HG03064 (cell line): Measurements from ENCODE around the gene POU2AF2.
"Not testable (repeated sequence)": the region's sequence is repeated elsewhere in the genome, so short reads cannot be mapped to it uniquely, and the experiment has no call there.

Source experiments
- ATAC-seq: cut with Tn5 transposase; IDR thresholded peaks from one replicate; pipeline ENCODE4 v1.9.1; 2021; ENCODE audit warnings: low read depth; ENCODE audit not compliant: unreplicated experiment

Gene POU2AF2

DNA sequence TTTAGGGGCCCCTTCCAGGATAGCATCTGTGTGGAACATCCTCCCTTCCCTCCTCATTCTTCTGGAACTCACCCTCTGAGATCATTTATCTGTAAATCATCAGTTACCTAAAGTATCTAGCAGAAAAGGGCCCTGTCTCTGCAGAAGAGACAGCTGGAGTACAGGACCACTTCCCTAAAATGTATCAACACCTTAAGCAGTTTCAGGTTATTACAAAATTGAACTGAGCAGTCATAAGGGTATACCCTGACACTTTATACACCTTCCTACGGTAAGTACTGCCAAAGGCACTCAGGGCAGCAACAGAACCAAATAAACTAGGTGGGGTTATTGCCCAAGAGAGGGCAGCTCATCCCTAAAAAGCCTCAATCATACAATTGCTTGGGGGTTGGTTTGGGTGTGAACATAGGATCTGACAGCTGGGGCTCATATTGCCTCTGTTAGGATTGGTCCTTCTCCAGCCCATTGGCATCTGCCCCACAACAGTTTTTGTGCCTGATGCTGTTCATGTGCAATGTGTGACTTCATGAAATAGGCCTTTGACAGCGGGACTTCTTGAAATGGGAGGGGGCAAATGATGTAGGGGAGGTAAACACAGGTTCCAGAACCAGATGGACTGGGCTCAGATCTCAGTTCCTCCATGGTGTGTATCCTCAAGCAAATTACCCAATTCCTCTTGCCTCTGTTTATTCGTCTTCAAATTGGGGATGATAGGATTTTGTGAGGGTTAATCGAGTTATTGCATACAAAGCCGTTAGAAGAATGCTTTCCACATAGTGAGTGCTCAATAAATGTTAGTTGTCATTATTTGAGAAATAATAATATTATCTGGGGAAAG lies 55.7 kb downstream of the POU2AF2 start:
- ATAC-seq, result no peak

DNA sequence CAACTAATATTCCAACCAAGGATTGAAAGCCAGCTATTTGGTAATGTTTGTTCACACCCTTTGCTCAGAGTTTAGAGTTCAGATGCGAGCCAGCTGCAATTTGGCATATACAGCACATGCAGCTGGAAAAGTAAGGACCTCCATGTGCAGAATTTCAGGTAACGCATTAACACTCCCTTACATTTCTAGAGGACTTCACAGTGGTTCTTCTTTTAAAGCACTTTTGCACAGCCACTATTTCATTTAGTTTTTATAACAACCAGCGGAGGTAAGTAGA lies 56.3 kb downstream of the POU2AF2 start:
- no peak for ATAC-seq

DNA sequence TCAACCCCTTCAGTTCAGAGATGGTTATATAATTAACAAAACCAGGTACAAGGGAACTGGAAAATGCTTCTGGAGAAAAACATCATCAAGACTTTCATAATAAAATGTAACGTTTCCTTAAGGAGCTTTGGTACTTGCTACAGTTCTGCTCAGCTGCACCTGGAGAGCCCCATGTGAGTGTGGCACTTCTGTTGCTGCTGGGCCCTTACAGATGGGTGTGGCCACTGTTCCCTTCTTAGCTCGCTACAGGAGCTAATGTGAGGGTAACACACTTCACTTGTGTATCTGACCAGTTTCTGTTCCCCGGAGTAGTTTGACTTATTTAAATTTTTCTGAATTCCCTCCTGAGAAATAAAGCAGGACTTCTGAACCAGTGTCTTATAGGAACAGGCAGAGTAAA lies 56.8 kb downstream of the POU2AF2 start:
- ATAC-seq, result no peak

DNA sequence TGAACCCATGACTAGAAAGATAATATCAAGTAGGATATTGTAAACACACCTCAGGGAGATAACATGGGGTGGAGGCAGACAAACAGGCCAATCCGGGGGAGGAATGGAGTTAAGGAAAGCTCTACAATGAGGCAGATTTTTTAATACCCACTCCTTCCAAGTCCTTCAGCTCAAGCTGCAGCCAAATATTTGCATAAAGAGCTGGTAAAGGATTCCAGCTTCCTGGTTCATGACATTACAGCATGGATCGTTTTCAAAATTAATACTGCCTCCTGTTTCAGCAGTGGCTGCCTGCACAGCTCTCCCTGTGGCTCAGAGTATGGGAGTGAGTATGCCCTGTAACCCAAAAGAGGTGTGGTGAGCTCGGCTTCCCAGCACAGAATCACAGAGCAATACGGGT lies 57.9 kb downstream of the POU2AF2 start:
- ATAC-seq, result no peak

DNA sequence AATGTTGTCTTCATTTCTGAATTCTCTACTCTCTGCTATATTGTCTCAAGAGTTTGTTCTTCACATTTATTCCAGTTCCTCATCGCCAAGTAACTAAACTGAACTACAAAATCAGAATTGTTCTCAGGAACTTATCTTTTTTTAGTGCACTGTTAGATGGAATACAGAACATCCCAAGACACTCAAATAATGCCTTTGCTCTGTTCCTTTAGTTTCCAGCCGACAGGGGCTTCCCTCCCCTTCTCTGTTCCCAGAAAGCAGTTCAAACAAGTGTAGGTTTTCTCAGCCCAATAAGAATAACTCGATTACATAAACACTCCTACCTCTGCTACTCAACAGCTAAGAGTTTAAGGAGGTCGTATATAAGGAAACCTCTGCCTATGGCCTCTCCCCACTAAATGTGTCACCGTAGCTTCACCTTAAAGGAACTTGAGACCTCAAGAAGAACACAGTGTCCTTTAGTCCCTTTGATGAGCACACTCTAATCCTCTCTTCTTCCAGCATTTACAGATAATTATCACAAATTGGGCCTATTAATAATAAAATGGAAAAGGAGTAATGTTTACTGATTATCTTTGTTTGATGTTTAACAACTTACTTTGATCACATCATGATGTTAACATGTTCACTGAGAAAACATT lies 59.8 kb downstream of the POU2AF2 start:
- no peak for ATAC-seq

DNA sequence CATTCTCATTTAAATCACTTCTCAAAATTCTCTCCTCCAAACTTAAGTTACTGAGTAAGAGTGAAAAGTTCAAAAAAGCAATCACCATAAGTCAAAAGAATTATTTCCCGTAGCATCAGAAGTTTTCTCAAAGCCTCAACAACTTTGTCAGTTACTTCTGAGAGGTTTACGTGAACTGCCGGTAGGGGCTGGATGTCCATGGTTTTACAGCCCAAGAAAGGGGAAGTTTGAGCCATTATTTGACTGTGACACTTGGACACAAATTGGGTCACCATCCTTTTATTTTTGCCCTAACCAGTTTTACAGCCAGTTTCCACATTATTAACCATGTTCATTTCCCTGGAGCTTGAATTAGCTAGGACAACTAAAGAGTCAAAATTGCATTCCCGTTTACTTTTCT lies 60.4 kb downstream of the POU2AF2 start:
- no peak for ATAC-seq

DNA sequence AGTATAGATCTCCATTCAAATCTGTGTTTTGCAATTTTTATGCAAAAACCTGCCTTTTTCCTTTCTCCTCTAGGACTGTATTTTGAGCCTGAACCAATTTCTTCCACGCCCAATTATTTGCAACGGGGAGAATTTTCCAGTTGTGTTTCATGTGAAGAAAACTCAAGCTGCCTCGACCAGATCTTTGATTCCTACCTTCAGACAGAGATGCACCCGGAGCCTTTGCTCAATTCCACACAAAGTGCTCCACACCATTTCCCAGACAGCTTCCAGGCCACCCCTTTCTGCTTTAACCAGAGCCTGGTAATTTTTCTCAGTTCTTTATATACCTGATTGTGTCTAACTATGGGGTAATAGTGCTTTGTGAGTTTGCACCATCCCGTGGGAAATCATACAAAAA lies 60.8 kb downstream of the POU2AF2 start:
- no peak for ATAC-seq

DNA sequence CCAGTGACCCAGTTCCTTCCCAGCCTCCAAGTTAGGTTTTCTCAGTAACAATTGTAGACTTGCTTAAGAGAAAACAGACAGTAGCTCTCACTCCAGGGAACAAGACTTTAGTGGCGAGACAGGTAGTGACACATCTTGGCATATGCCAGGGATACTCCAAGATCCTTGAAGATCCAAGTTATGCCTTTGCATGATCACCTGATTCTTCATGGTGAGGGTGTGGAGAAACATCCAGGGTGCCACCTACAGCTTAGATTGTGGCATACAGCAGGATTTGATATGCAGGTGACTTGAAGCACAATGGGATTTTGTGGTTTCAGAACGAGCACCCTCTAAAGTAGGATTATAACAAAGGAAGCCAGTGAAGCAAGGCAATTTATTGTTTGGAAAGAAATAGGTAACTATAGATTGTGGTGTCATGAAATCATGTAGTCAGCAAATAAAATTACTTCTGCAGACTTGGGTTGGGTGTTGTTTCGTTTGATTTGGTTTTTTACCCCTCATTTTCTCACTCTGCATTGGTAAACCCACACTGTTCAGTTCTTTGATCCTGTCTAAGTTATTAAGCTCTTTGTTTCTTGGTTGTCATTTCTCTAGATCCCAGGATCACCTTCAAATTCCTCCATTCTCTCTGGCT lies 62.1 kb downstream of the POU2AF2 start:
- no peak for ATAC-seq

DNA sequence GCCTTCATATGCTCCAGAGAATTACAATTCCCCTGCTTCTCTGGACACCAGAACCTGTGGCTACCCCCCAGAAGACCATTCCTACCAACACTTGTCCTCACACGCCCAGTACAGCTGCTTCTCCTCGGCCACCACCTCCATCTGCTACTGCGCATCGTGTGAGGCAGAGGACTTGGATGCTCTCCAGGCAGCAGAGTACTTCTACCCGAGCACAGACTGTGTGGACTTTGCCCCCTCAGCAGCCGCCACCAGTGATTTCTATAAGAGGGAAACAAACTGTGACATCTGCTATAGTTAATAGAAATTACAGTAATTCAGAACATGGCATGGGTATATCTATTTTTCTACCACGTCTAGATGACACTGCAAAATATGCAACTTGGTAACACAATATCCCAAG lies 62.6 kb downstream of the POU2AF2 start:
- no peak for ATAC-seq

DNA sequence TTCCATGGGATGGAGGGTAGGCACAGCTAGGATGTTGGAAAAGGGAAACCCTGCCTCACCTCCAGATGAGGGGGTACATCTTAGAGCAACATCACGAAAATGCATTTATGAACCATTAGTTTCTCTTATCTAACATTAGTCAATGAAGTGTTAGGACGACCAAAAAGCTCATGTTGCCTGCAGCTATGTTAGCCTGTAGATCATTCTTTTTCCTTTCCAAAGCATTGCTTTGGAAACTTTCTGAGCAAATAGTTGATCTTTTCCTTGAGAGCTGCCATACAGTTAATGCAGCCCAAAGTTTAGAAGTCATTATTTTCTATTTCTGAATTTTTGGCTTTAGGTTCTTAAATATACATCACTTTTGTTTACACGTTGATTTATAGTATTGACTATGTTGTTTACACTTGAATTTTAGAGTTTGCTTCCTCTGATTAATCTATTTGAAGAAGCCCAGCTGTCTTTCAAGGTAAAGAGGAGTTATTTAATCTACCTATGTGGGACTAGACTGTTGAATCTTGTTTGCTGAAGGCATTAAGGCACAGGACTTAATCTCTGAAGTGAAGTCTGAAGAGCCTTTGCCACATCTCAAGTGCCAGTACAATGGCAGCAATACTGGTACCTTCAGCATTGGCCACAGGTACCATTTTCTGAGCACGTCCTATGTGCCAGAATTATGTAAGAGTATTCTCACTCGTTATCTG lies 63.8 kb downstream of the POU2AF2 start:
- ATAC-seq, result no peak

DNA sequence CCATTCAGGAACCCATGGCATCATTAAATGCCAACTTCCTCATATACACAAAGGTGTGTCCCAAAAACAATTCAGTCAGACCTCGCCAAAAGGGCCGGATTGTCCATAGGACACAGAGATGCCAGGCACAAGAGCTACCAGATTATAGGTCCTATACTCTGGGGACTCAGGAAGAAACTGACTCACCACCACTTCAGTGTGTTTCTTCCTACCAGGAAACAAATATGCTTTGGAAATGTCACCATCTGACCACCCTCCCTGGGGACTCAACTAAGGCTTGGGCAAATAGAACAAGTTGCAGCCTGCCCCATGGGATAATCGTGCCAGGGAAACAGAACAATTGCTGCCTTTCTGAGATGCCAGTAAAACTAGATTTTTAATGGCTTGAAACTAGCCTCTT lies 64.6 kb downstream of the POU2AF2 start:
- ATAC-seq, result no peak

DNA sequence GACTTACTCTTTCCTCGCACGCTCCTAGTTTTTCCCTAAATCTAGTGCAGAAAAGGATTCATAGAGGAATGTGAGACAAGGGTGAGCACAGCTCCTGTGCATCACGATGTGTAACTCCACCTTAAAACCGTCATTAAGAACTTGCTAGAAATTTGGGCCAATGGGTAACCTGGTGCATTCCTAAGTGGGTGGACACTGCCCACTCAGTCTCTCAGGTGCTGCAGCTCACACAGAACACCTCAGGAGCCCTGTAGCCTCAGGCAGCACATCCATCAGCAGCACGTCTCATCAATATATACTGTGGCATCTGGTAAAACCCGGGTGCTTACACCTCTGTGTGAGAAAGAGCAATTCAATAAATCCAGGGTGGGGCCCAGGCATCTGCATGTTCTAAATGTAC lies 65.2 kb downstream of the POU2AF2 start:
- no peak for ATAC-seq

DNA sequence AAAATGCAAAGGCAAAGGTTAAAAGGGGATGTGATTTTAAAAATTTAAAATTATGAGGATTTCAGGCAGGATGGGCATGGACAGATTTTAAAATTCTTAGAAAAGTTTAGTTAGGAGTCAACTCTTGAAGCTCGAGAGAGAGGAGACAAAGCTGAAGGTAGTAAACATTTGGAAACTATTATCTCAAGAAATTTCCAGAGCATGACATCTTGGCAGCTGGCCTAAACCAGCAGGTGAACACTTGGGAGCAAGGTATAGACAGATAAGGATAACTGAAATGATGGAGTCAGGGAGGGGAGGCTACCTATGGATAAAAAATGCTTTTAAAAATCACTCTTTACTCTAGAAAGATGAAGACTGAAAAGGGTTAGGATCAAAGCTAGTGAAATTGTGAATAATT lies 66.6 kb downstream of the POU2AF2 start:
- ATAC-seq, result no peak

DNA sequence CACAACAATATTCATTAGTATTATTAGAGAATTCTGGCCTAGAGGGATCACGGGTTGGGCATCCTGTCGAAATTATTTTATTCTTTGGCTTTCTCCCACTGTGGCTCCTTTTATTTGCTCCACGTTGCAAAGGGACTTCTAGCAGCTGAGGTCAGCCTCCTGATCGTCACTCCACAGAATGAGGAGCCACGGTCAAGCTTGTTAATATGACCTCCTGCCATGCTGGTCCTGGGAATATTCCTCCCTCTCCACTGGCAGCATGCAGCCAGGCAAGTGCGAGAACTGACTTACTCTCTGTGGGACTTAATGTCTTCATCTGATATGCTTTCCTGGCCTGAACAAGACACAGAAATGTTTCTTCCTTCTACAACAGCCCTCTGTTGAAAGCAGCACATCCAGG lies 73.8 kb downstream of the POU2AF2 start:
- no peak for ATAC-seq

DNA sequence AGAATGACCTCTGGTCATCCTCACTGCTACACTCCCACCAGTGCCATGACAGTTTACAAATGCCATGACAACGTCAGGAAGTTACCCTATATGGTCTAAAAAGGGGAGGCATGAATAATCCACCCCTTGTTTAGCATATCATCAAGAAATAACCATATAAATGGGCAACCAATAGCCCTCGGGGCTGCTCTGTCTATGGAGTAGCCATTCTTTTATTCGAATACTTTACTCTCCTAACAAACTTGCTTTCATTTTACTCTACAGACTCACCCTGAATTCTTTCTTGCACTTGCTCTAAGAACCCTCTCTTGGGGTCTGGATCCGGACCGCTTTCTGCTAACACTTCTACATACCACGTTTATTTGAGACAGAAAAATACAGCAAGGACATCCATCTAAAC lies 74.7 kb downstream of the POU2AF2 start:
- ATAC-seq, result not testable (repeated sequence)

DNA sequence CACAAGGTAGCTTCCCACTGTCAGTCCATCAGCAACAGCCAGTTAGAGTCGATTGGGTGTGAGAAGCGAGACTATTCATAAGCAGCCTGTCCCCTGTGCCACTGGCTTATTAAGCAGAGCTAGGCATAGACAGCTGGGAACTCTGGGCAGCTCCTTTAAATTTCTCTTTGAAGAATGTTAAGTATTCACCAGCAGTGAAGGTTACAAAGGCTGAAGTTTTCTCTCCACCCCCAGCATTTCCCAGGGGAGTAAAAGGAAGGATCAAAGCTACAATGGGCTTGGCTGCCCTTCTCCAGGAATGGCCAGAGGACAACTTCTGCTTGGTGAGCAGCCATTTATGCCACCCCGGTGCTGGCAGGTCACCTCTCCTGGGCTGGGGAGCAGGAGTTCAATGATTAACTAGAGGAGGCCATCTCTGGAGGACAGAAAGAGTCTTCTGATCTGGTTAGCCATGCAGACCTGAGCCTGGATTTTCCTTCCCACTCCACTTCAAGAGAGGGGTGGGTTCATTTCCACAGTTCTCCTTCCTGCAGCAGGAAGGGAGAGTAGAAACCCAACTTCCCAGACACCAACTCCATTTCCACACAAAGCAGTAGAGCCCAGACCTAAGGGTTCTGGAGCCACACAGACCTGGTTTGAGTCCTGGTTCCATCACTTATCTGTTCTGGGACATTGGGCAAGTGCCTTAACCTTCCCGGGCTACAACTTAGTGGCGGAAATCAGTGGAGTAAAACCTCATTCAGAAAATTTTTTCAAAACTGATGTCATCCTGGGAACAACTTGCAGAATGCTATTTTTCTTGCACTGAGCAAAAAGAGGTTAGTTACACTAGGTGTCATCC lies 75.4 kb downstream of the POU2AF2 start:
- ATAC-seq, result no peak

DNA sequence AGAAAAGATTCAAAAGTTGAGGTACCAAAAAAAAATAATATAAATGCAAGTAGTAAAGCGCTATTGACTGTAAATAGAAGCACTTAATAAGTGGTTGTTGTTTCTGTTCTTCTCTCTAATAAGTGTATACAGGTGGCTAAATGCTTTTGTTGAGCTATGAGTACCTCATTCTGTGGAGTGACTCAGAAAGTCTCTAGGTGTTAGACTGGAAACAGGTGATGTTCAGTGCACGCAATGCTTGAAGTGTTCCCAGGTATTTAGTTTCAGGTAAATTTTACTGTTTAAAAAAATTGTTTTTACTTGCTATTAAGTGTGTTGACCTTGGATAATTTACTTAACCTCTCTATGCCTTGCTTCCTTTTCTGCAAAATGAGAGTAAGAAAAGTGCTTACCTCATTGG lies 77.0 kb downstream of the POU2AF2 start:
- ATAC-seq, result no peak

DNA sequence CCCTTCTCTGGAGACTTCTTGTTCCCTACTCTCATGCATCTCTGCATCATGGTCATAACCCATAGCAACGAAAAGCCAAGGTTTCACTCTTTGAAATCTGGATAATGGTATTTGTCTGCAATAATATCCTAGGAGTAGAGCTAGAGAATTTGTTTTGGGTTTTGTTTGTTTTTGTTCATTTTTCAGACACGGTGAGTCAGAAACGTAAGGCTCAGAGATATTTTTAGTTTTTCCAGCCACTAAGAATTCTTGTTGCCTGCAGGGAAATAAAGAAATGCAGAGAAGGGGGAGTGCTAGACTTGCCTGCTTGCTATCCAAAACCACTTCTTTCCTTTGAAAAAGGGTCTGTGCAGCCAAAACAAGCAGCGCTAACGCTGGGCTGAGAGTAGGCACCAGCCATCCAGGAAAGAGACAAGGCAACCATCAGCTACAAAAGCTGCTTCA lies 78.8 kb downstream of the POU2AF2 start:
- no peak for ATAC-seq

DNA sequence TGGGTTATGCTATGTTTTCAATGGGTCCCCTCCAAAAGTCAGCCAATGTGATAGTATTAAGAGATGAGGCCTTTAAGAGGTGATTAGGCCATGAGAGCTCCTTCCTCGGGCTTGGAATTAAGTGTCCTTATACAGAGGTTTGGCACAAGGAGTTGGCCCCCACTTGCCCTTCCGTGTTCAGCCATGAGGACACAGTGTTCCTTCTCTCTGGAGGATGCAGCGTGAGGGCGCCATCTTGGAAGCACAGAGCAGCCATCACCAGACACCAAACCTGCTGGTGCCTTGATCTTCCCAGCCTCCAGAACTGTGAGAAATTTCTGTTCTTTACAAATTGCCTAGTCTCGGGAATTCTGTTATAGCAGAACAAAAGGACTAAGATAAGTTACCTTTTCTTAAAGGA lies 79.7 kb downstream of the POU2AF2 start:
- ATAC-seq, result no peak

DNA sequence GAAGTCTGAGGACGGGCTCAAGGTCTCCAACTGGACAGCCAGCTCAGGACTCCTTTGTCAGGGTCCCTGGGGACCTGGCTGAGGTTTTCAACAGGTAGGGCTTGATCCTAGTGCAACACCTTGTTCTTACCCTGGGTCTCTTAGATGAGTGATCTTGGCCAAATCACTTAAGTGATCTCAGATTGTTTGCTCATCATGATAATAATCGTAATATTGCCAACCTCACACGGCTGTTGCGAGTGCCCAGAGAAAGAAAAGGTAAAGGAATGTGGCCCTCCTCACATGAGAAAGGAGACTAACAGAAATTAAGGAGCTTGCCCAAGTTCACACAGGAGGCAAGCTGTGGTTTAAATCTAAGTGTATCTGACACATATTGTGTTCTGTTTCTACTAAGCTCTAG lies 81.3 kb downstream of the POU2AF2 start:
- ATAC-seq, result no peak
